Stimulated activated CD4-positive, alpha-beta T cell treated with anti-CD3 and anti-CD28 coated beads, TNF-alpha, amount 100 ng/mL, for 48 hours (primary cell): ENCODE data around the gene COL28A1.
"Not testable (repeated sequence)": the region's sequence is repeated elsewhere in the genome, so short reads cannot be mapped to it uniquely, and the experiment has no call there.

Experiments used
- DNase-seq, 3 donors: peaks; one replicate each; pipeline ENCODE4 v3.0.0-alpha.2; 2020; ENCODE audit warnings: low read depth in 3 of 3

Gene COL28A1

DNA sequence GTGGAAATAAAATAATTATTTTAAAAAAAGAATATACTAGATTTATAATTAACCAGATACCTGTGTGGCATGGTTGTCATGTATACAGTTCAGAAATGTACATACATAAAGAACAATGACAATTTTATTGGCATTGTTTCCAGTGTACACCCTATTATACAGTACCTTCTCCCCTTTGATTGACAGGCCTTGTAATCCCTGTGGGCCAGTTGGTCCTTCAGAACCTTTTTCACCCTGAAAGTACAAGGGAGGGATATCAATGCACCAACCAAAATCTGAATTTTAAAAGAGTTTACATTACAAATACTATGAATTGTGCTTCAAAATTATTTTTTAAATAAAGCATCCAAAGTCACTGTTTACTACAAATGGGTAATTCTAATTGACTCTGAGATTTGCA, 61.2 kb downstream of the COL28A1 start:
- no peak for DNase-seq

DNA sequence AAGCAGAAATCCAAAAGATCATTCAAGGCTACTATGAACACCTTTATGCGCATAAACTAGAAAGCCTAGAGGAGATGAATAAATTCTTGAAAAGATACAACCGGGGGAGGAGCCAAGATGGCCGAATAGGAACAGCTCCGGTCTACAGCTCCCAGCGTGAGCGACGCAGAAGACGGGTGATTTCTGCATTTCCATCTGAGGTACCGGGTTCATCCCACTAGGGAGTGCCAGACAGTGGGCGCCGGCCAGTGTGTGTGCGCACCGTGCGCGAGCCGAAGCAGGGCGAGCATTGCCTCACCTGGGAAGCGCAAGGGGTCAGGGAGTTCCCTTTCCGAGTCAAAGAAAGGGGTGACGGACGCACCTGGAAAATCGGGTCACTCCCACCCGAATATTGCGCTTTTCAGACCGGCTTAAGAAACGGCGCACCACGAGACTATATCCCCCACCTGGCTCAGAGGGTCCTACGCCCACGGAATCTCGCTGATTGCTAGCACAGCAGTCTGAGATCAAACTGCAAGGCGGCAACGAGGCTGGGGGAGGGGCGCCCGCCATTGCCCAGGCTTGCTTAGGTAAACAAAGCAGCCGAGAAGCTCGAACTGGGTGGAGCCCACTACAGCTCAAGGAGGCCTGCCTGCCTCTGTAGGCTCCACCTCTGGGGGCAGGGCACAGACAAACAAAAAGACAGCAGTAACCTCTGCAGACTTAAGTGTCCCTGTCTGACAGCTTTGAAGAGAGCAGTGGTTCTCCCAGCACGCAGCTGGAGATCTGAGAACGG, 70.5 kb downstream of the COL28A1 start:
- not testable (repeated sequence) for DNase-seq

GRCh38 chr7:7454000-7454399, 81.7 kb downstream of the COL28A1 start:
- no peak for DNase-seq

- no peak for DNase-seq
These were observed 83.0 kb downstream of the COL28A1 start for GRCh38 chr7:7452652-7453051.

DNA sequence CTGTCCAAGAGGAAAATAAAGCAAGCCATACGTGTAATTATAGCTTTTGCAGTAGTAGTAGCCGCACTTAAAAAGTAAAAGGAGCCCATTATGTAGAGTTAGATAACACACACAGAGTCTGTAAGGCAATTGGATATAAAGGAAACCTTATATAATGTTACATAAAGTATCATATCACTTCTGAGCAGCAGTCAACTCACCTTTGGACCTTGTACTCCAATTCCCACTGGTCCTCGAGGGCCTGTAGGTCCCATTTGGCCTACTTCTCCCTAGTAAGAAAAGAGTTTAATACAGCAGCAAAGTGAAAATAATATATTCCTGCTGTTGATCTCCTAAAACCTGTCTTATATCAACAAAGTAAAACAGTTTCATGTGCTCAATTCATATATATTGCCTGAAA, 83.6 kb downstream of the COL28A1 start:
- no peak for DNase-seq

- no peak for DNase-seq
These were observed 86.6 kb downstream of the COL28A1 start for GRCh38 chr7:7449055-7449454.

DNA sequence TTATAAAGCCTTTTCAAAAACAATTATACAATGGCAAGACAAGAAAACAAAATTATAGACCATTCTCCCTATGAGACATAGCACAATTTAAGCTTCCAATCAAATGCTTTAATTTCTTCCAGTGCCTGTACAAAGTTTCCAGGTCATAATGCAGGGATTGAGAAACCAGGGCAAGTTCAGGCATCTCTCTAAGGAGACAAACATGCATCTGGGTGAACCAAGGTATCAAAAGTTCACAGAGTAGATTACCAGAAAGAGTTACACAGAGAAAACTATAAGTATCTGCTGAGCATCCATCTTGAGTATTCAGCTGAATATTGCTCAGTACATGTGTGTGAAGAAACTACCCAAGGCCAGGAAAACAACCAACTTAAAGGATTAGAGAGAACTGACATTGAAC, 89.1 kb downstream of the COL28A1 start:
- DNase-seq: no peak

DNA sequence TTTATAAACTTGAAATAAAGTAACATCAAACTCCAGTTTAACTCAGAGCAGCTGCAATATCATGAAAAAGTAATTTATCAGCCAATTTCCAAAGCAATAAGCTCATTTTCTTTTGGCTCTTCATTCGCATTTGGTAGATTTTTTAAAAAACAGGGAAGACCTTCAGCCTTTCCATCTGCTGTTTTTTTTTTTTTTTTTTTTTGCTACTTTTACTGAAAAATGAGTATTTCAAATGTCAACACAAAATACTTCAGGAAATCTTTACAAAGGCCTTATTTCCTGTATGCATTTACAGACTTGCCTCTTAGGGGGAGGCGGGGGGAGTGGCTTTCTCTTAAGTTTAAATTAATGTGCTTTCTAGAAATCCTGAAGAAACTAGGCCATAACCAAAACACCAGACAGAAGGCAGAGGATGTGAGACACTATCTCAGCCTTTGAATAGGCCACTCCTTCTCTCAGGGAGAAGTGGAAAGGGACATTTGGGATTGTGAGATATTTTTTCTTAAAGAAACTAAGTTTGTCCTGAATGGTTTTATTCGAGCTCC, 91.8 kb downstream of the COL28A1 start:
- no peak for DNase-seq

DNA sequence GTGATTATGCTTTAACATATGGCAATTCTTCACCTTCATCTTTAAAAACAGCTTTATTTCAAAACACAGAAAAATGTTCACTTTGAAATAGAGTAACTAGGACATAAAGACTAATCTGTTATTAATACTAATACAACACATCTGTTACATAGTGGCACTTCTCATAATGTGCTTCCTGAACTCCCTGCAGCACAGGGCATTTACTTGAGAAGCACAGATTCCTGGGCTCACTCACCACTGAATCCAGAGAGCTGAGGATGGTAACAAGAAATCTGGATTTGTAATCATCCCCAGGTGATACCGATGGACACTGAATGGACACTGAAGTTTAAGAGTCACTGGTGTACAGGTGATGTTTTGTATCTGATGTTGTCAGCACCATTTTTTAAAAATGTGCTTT, 96.1 kb downstream of the COL28A1 start:
- DNase-seq: no peak

DNA sequence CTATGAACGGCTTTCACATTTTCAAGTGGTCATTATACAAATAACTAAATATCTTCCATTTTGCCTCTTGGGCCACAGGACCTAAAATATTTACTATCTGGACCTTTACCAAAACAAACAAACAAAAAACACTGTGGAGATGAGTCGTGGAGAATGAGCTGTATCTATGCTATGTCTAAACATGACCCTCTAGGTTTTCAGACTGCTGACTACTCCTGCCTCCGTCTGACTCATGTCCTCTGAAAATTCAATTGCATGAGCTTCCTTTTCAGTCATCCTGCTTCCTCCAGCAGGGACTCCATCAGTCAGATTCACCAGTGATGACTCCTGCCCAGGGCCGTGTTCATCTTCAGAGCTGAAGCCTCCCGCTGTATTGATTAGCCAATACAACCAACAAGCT, 96.8 kb downstream of the COL28A1 start:
- DNase-seq: no peak

GRCh38 chr7:7435978-7436377, 99.7 kb downstream of the COL28A1 start:
- DNase-seq: no peak

GRCh38 chr7:7434329-7434728, 101.3 kb downstream of the COL28A1 start:
- no peak for DNase-seq

DNA sequence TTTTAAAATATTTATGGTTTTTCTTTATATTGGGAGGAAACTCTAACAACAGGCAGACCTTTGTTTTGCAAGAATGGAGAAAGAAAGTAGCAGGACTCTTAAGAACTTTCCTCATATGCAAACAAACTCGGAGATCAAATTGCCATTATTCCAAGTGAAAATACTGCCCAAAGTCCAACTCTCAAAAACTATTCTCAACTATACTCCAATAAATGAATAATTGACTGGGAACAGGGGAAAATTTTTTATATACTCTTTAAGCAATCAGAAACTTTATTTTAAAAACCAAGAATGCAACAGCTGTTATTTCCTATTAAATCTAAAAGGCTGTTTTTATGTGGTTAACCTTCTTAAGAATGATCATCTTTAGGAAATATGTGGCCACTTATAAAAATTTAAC, 101.9 kb downstream of the COL28A1 start:
- DNase-seq: no peak

DNA sequence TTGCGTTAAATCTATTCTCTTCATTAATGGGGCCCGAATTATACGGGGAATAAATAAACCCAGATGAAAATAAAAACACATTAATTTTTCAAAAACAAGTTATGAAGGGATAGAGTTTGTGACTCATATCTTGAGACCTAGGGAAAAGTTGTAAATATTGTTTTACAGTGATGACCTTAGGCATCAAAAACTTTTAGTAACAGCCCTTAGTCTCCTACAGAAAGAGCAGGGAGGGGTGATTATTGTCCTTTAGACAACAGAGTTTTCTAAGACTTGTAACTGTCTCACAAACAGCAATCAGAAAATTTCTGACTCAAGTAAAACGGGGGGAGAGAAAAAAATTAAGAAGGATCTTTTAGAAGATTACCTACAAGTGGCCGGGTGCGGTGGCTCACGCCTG, 102.7 kb downstream of the COL28A1 start:
- no peak for DNase-seq

- no peak for DNase-seq
These were observed 106.9 kb downstream of the COL28A1 start for GRCh38 chr7:7428806-7429205.

GRCh38 chr7:7427363-7427762, 108.3 kb downstream of the COL28A1 start:
- no peak for DNase-seq

DNA sequence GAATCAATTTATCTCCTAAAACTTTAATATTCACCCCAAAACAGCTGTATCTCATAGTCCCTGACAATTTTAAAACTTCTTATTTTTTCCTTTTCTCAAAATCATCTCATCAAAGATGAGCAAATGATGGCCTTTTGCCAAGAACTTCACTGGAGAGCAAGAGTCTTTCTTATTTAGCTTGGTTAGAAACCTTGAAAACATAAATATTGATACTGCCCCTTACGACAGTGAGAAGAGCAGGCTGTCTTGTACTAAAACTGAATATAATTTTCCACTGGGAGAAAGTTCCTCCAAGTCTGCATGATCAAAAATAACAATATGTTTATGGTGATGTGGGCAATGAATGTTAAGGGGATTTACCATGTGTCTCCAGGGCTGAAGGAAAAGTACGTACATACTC, 109.0 kb downstream of the COL28A1 start:
- no peak for DNase-seq

- no peak for DNase-seq
These were observed 110.4 kb downstream of the COL28A1 start for GRCh38 chr7:7425321-7425720.

DNA sequence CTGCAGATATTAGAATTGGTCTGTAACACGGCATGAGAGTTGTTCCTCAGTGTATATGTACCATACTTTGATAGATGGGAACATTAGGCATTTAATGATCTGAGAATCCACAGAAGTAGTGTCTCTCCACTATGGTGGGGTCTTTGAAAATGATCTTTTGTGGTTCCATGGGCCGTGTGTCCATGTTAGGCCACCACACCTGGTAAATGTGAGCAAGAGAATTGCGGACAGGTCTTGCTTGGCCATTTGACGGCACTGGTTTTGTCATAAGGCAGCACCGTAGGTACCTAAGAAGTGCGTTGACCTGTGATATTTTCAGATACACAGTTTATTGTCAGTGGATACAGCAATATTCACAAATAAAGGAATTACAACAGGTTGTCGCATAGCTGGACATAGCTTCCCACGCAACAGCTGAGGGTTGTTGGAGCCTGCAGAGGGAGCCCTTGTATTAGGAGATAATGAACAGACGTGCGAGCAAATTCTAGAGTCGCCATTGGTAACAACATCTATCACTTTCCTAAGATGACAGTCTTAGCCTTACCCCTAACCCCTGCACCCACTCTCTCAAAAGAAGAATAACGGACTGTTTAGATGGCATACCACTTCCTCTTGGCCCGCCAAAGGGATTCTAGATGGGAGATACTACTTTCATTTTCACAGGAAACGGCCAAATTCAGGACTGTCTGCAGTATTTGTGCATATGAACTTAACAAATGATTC, 111.4 kb downstream of the COL28A1 start:
- DNase-seq: peak in 2 of 3 donors; percentile 13 to 24

DNA sequence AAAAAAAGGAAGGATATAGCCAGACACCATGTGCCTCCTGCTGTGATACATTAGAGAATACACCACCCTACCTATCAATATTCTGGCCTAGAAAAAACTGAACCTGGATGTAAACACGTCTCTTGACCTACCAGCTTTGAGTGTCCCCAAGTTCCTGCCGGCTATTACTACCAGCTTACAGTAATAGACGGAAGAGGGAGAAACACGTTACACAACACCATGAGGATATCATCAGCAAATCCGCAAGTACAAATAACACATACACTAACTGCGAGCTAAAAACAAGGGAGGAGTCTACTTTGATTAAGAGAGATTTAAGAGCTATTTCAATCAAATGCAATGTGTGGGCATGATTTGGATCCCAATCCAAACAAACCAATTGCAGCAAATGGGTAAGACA, 113.0 kb downstream of the COL28A1 start:
- no peak for DNase-seq

DNA sequence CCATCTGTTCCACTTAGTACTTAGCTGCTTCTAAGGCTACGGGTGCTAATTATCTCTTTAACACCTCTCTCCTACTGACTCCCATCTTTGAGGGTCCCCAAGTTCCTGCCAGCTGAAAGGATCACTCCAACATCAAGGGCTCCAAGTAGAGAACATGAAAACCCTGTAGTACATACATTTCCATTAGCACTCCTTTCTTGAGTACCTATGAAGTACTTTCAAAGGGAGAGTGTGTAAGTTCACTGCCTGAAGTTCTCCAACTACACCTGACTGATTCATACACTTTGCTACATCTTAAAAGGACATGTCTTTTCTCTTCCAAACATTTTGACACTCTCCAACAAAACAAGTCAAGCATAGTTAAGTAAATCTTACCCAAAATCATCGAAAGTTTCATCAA, 113.8 kb downstream of the COL28A1 start:
- DNase-seq: no peak

- DNase-seq: no peak
These were observed 116.7 kb downstream of the COL28A1 start for GRCh38 chr7:7418997-7419396.

DNA sequence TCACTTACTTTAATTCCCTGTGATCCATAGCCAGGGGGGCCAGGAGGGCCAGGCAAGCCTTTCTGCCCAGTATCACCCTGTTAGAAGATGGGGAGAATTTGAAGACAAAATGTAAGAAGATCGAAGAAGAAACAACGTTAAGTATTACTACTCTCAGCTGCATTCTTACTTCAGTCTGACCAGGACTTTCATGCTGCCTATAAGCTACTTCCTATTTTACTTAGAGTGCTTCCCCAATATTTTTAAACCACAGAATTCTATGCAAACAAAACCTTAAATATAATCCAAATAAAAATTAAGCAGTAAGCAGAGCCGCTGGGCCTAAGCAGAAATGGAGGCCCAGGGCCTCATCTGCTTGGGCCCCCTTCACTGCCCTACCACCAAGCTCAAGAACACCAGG, 117.8 kb downstream of the COL28A1 start:
- no peak for DNase-seq
